Heart left ventricle (tissue), 16 donors: ENCODE measurements around the gene NACC2. TPM values are rescaled to one million over a fixed set of nuclear protein-coding genes. Genes with fewer than 3 reads are reported as not detected.

Experiments used
- ATAC-seq, 4 donors: fragments of 200-7000 bp; cut with Tn5 transposase; one replicate each; pipeline ENCODE4 v1.9.1; 2020 to 2022; ENCODE audit warnings: moderate library complexity in 4 of 4, mild to moderate bottlenecking in 3 of 4, moderate number of reproducible peaks in 1 of 4
- DNase-seq, 5 donors: peaks; one replicate each; pipeline ENCODE4 v3.0.0-alpha.2; 2020
- H3K27ac ChIP-seq, 12 donors: fragments of 200-600 bp; sonication (generic) in 4 of 12; one replicate each; pipeline versions ENCODE4 v1.5.0 to v1.8.0; 2016 to 2022; ENCODE audit warnings: mild to moderate bottlenecking in 2 of 12
- H3K27me3 ChIP-seq, 9 donors: fragments of 200-600 bp; sonication (generic) in 2 of 9; one replicate each; pipeline versions ENCODE4 v1.5.1 to v1.8.0; 2016 to 2022; ENCODE audit warnings: mild to moderate bottlenecking in 3 of 9
- H3K36me3 ChIP-seq, 9 donors: fragments of 200-600 bp; sonication (generic) in 2 of 9; one replicate each; pipeline versions ENCODE4 v1.5.0 to v1.8.0; 2018 to 2022; ENCODE audit warnings: mild to moderate bottlenecking in 2 of 9
- H3K4me1 ChIP-seq, 12 donors: fragments of 200-600 bp; sonication (generic) in 4 of 12; one replicate each; pipeline versions ENCODE4 v1.5.0 to v1.8.0; 2016 to 2022; ENCODE audit warnings: mild to moderate bottlenecking in 3 of 12
- H3K4me3 ChIP-seq, 12 donors: fragments of 200-600 bp; sonication (generic) in 4 of 12; one replicate each; pipeline versions ENCODE4 v1.5.0 to v1.8.0; 2017 to 2022; ENCODE audit warnings: mild to moderate bottlenecking in 9 of 12, moderate library complexity in 4 of 12
- H3K9me3 ChIP-seq, 12 donors: fragments of 200-600 bp; sonication (generic) in 4 of 12; one replicate each; pipeline versions ENCODE4 v1.5.0 to v1.8.0; 2016 to 2022; ENCODE audit warnings: mild to moderate bottlenecking in 1 of 12
- CTCF ChIP-seq, 12 donors: fragments of 200-600 bp; sonication (generic) in 4 of 12; IDR thresholded peaks; one replicate each; pipeline versions ENCODE4 v1.5.0 to v1.8.0; 2018 to 2022; ENCODE audit warnings: antibody characterized with exemption in 12 of 12, mild to moderate bottlenecking in 5 of 12
- POLR2A ChIP-seq, 2 donors: fragments of 450-650 bp; IDR thresholded peaks; one replicate each; pipeline ENCODE4 v1.6.1; 2017; ENCODE audit warnings: antibody characterized with exemption in 2 of 2, mild to moderate bottlenecking in 2 of 2, moderate library complexity in 2 of 2
- WGBS, 4 donors: extraction: QIAGEN DNeasy Blood & Tissue Kit in 2 of 4; methylation state at CpG; one replicate each; pipeline versions ENCODE4 v1.1.5 to v1.1.7; 2013 to 2018; 5-methylcytosine and 5-hydroxymethylcytosine counted together
- intact Hi-C, 10 donors: fragments of 100-400 bp; cut with DNase I; formaldehyde crosslinking; loops; one replicate each; pipeline versions ENCODE4 v1.11.1 to v1.14.2; 2022
- polyA plus RNA-seq, 2 donors: library from polyadenylated mRNA; stranded (reverse); fragments of 200-250 nt; gene quantifications; one replicate each; pipeline ENCODE4 v1.2.3, GENCODE V29; 2013
- total RNA-seq, 9 donors: library from RNA; depleted of rRNA in 2 of 9; stranded (reverse); fragments of >200 nt in 2 of 9; fragmentation: NEBNext Ultra II Directional in 3 of 9; extraction: Animal tissue kit (Norgen Biotek cat#: 25700) in 3 of 9; gene quantifications; one replicate each; pipeline versions ENCODE4 v1.1.0 to v1.2.4, GENCODE V29; 2016 to 2023
- donor health status: ischemic (EF 13 %, LVEDD 7.1; RV severe dilation, severe dysfunction).
- donor health status: healthy with polysubstance abuse.
- donor health status: DM: no; HTN: yes; CAD: no.
- donor health status: DM: no; HTN: no; CAD: no.
- donor health status: ischemic (EF 25% LVEDD 6.9; RV normal size, moderate dysfunction).
- donor health status: ischemic (EF 25% LVEDD 5.7; RV mildly dilated, moderate dysfunction).
- donor health status: healthy.
- donor health status: DM: yes; HTN: yes; CAD: no.
- donor health status: ischemic (EF 35%, LVEDD 5.7; RV mildly dilated, moderate dysfunction).
- donor health status: nonischemic (EF 11% LVEDD 7.7; RV severe dilation, severe dysfunction).
- donor health status: DM: yes; HTN: yes; CAD: no.
- donor health status: PGD.
- donor health status: ischemic (EF 29% LVEDD 5.4; RV normal size, mild dysfunction).
- donor health status: nonischemic (EF 23%, LVEDD 6.1; RV moderate dilation, normal function).

NACC2 gene
- total and polyA plus RNA-seq, 11 donors: 17.9 to 66.5 (median 47.4) TPM

- TF ChIP-seq CTCF (IDR thresholded peaks at IDR 0.05) (no peak), POLR2A (IDR thresholded peaks at IDR 0.05) (no peak)
- DNase-seq (no peak), ATAC-seq (peak in 3 of 4 donors; percentile 16 to 21 (median 18))
- no peak overlapping the region for H3K27ac ChIP-seq
- intact Hi-C loops: no loop called here
- no peak overlapping the region for H3K4me3 ChIP-seq
- 29 to 61% (median 36%) methylated on average over 5 to 15 of the region's 15 CpGs for WGBS, 4 donors
- no peaks in the 10 kb centered on the region for H3K27me3 ChIP-seq
- H3K4me1 ChIP-seq: peaks cover 0 to 28% (median 15%) of the 10 kb centered on the region in 12 donors
- peaks cover 0 to 10% (median 0%) of the 10 kb centered on the region in 9 donors for H3K36me3 ChIP-seq
- no peaks in the 10 kb centered on the region for H3K9me3 ChIP-seq
Observed at GRCh38 chr9:136003411-136004218, 91.5 kb downstream of the NACC2 start.

GRCh38 chr9:136002881-136003280, 92.2 kb downstream of the NACC2 start:
- peak; percentile 48 to 67 (median 56) for ATAC-seq
- TF ChIP-seq CTCF (IDR thresholded peaks at IDR 0.05): no peak
- TF ChIP-seq POLR2A (IDR thresholded peaks at IDR 0.05): no peak
- H3K36me3 ChIP-seq: peaks cover 0 to 4% (median 0%) of the 10 kb centered on the region in 9 donors
- peaks cover 0 to 24% (median 14%) of the 10 kb centered on the region in 12 donors for H3K4me1 ChIP-seq
- 22 to 30% (median 29%) methylated on average over 6 to 10 of the region's 10 CpGs for WGBS, 4 donors
- intact Hi-C loops: no loop called here
- no peak overlapping the region for H3K4me3 ChIP-seq
- DNase-seq: peak in 2 of 5 donors; percentile 45 to 64
- no peaks in the 10 kb centered on the region for H3K9me3 ChIP-seq
- no peaks in the 10 kb centered on the region for H3K27me3 ChIP-seq
- H3K27ac ChIP-seq: no peak overlapping the region

DNA sequence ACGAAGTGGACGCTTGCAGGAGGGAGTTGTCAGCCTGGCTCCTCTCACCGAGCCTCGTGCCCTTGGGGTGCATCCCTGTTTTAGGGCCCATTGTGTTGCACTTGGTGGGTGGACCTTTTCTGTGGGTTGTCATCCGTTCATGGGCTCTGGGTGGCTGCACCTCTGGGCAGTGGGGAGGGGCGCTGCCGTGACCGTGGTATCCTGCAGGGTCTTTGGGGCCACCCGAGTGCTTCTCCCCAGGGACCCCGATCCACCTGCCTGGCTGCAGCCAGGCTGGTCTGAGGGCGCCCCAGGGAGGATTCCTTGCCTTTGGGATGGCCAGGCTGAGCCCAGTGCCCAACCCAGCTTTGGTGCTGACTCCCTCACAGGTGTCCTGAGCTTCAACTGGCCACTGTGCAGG, 92.9 kb downstream of the NACC2 start:
- Histone ChIP-seq H3K9me3 (no peaks in the 10 kb centered on the region), H3K27me3 (no peaks in the 10 kb centered on the region), H3K4me1 (peaks cover 0 to 24% (median 14%) of the 10 kb centered on the region in 12 donors), H3K36me3 (no peaks in the 10 kb centered on the region), H3K27ac (no peak overlapping the region), H3K4me3 (no peak overlapping the region)
- DNase-seq (no peak), ATAC-seq (no peak)
- intact Hi-C loops: no loop called here
- 94 to 98% (median 97%) methylated on average over 11 of the region's 11 CpGs for whole genome bisulfite sequencing, 4 donors
- TF ChIP-seq POLR2A (IDR thresholded peaks at IDR 0.05) (no peak), CTCF (IDR thresholded peaks at IDR 0.05) (no peak)

- intact Hi-C loops: no loop called here
- no peaks in the 10 kb centered on the region for H3K36me3 ChIP-seq
- TF ChIP-seq CTCF (IDR thresholded peaks at IDR 0.05): no peak
- no peak for TF ChIP-seq POLR2A (IDR thresholded peaks at IDR 0.05)
- WGBS, 4 donors: 72 to 80% (median 75%) methylated on average over 18 of the region's 18 CpGs
- no peak overlapping the region for H3K27ac ChIP-seq
- H3K9me3 ChIP-seq: no peaks in the 10 kb centered on the region
- no peaks in the 10 kb centered on the region for H3K27me3 ChIP-seq
- no peak overlapping the region for H3K4me3 ChIP-seq
- H3K4me1 ChIP-seq: peaks cover 0 to 25% (median 14%) of the 10 kb centered on the region in 12 donors
- DNase-seq (no peak), ATAC-seq (no peak)
Observed at GRCh38 chr9:136001231-136001630, 93.9 kb downstream of the NACC2 start.
